ENCODE results near the gene HTD2. TPM values are rescaled to one million over a fixed set of nuclear protein-coding genes. Genes with fewer than 3 reads are reported as not detected.
"Not testable (repeated sequence)": the region's sequence is repeated elsewhere in the genome, so short reads cannot be mapped to it uniquely, and the experiment has no call there.

The HTD2 gene
- total RNA-seq, 2 experiments from 2014 or later, result 11.5 to 12.3 TPM

- CTCF ChIA-PET, POLR2A ChIA-PET: not testable (repeated sequence)
Measured at GRCh38 chr3:58290446-58290845, 15.9 kb upstream of the HTD2 start.

DNA sequence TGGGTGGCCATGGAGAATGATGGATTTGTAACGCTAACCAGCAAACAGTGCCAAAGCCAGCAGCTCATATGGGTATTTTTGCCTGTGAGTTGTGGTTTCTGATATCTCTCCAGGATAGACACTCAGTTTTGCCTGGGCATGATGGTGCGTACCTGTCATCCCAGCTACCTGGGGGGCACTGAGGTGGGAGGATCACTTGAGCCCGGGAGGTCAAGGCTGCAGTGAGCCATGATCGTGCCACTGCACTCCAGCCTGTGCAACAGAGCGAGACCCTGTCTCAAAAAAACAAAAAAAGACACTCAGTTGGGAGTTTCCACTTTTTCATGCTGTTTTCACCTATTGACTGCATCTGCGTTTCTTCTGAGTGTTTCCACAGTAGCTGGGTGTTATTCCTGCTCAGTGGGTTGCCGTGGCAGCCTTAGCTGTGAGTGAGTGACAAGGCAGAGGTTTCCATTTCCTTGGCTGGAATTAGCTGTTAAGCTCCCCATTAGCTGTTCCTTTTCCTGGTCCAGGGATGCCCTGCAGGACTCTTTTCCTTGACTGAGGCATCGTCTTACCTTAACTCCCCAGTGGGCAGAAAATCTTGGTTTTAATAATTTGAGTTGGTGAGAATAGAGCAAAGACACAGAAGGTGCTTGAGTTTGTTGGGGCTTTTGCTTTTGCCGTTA is 14.5 kb upstream of the HTD2 start:
- POLR2A ChIA-PET, result interaction anchor here (1.4 kb wide), 1 partner anchor 15 kb away, joined by 5 read pairs; the partner anchor contains the start of genes HTD2 and RPP14
- CTCF ChIA-PET, result interaction anchor here (1.3 kb wide), 1 partner anchor 8 kb away, joined by 4 read pairs; no protein-coding TSS in a partner anchor

- CTCF ChIA-PET, result no interaction called here
- POLR2A ChIA-PET, result interaction anchor here (1.4 kb wide), 1 partner anchor 14 kb away, joined by 5 read pairs; the partner anchor contains the start of genes HTD2 and RPP14
Measured at GRCh38 chr3:58292866-58293265, 13.5 kb upstream of the HTD2 start.

- ChIA-PET POLR2A (no interaction called here), CTCF (no interaction called here)
Measured at GRCh38 chr3:58293516-58293915, 12.8 kb upstream of the HTD2 start.

DNA sequence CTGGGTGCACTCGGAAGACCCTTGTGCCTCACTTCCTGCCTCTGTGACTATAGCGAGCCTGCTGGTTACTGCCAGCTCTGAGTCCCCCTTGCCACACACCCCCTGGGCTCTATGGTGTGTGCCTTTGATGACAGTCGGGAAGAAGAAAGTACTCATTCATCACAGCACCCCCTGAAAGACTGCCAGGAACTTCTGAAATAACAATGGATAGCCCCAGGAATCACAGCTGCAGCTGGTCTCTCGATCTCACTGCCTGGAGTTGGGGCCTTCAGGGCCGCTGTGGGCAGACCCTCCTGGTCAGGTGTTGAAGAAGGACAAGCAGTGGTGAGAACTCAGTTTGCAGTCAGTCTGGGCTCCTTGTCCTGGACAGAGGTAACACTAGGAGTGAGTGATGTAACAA is 10.1 kb upstream of the HTD2 start:
- POLR2A ChIA-PET, result no interaction called here
- CTCF ChIA-PET, result no interaction called here

- POLR2A ChIA-PET, result no interaction called here
- CTCF ChIA-PET, result no interaction called here
Measured at GRCh38 chr3:58296843-58297242, 9.5 kb upstream of the HTD2 start.

- CTCF ChIA-PET, result interaction anchor here (0.8 kb wide), 1 partner anchor 9 kb away, joined by 6 read pairs; no protein-coding TSS in a partner anchor
Measured at GRCh38 chr3:58298190-58298589, 8.1 kb upstream of the HTD2 start.

GRCh38 chr3:58299075-58299474 is 7.2 kb upstream of the HTD2 start:
- CTCF ChIA-PET, result interaction anchor here (0.7 to 1.8 kb wide), 2 partner anchors 23 to 121 kb away, joined by 3 to 7 read pairs; no protein-coding TSS in a partner anchor

More at GRCh38 chr3:58298190-58298589, 8.1 kb upstream of the HTD2 start:
- POLR2A ChIA-PET, result interaction anchor here (0.5 kb wide), 1 partner anchor 56 kb away, joined by 3 read pairs; no protein-coding TSS in a partner anchor

GRCh38 chr3:58299839-58300516 is 6.3 kb upstream of the HTD2 start:
- ChIA-PET CTCF (interaction anchor here (0.7 to 1.8 kb wide), 7 partner anchors 8 to 231 kb away, joined by 3 to 10 read pairs (median 4); partner anchors contain the start of gene ABHD6), POLR2A (no interaction called here)

More at GRCh38 chr3:58299075-58299474, 7.2 kb upstream of the HTD2 start:
- POLR2A ChIA-PET, result no interaction called here

DNA sequence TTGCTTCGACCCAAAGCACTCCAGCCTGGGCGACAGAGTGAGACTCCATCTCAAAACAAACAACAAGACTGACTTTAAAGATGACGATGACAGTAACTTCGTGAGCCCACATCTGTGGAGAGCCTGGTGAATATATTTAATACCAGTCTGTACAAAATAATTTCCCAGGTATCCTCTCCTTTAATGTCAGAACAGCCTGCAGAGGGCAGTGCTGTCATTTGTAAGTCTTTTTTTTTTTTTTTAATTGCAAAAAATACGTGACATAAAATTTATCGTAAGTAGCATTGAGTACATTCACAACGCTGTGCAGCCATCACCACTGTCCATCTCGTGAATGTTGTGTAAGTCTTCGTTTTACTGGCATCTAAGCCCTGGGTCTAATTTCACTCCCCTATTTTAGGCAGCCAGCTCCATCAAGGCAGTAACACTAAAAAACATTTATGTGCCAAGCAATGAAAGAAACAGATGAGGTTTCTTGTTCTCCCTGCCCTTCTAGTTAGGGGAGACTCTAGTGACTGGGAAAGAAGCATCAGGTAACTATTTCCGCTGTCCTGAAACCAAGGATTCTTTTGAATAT is 1.4 kb downstream of the HTD2 start:
- ChIA-PET POLR2A (interaction anchor here (1.2 to 2.2 kb wide), 3 partner anchors 68 to 184 kb away, joined by 5 to 12 read pairs (median 8); partner anchors contain the start of genes KCTD6 and PDHB), CTCF (interaction anchor here (0.6 to 4.5 kb wide), 18 partner anchors 9 to 324 kb away, joined by 3 to 26 read pairs (median 4); partner anchors contain the start of genes ABHD6, KCTD6 and PXK)

DNA sequence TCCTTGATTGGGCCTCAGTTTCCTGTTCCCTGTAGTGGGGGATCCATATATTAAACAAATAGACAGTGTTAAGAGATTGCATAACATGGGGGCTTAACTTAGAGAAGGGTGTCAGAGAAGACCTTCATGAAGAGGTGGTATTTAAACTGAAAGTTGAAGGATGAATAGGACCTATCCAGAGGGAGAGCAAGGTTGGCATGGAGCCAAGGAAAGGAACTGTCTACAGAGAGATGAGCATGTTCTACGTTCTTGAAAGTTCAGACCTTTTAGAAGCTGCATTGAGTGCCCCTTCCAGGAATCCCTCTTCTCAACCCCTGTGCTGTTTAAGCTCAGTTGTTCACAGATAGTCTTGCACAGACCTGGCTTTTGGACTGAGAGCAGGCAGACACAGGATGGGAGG is 2.4 kb downstream of the HTD2 start:
- ChIA-PET CTCF (interaction anchor here (1.0 to 4.5 kb wide), 5 partner anchors 12 to 184 kb away, joined by 3 to 19 read pairs (median 3); partner anchors contain the start of gene KCTD6), POLR2A (interaction anchor here (1.2 kb wide), 1 partner anchor 69 kb away, joined by 5 read pairs; no protein-coding TSS in a partner anchor)

DNA sequence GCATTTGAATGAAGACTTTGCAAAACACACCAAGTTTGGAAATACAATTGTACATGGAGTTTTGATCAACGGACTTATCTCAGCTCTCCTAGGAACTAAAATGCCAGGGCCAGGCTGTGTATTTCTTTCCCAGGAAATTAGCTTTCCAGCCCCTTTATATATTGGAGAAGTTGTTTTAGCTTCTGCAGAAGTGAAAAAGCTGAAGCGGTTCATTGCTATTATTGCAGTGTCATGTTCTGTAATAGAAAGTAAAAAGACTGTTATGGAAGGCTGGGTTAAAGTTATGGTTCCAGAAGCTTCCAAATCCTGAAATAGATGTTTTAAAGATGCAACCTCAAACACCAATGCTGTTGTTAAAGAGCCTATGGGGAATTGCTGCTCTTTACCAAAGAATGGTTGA is 11.5 kb downstream of the HTD2 start:
- CTCF ChIA-PET, result interaction anchor here (1.5 kb wide), 1 partner anchor 11 kb away, joined by 5 read pairs; the partner anchor contains the start of genes HTD2 and RPP14
- POLR2A ChIA-PET, result no interaction called here

GRCh38 chr3:58321791-58322190 is 15.5 kb downstream of the HTD2 start:
- POLR2A ChIA-PET, result no interaction called here
- CTCF ChIA-PET, result interaction anchor here (0.6 to 3.4 kb wide), 3 partner anchors 9 to 71 kb away, joined by 3 to 22 read pairs (median 3); partner anchors contain the start of genes HTD2 and RPP14

DNA sequence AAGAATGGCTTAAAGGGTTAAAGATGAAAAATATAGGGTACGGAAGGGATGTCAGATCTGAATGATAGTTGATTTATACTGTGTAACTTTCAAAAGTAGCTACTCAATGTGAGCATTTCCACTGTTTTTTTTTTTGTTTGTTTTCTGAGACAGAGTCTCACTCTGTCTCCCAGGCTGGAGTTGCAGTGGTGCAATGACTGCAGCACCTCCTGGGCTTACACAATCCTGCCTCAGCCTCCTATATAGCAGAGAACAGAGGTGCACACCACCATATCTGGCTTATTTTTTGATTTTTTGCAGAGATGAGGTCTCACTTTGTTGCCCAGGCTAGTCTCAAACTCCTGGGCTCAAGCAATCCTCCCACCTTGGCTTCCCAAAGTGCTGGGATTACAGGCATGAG is 16.5 kb downstream of the HTD2 start:
- CTCF ChIA-PET, result interaction anchor here (0.6 to 3.4 kb wide), 3 partner anchors 10 to 23 kb away, joined by 3 to 22 read pairs (median 3); partner anchors contain the start of genes HTD2 and RPP14
- POLR2A ChIA-PET, result no interaction called here

GRCh38 chr3:58323529-58324390 is 17.4 kb downstream of the HTD2 start:
- POLR2A ChIA-PET, result interaction anchor here (0.6 to 1.3 kb wide), 3 partner anchors 10 to 18 kb away, joined by 3 to 4 read pairs (median 3); partner anchors contain the start of genes HTD2 and RPP14
- CTCF ChIA-PET, result interaction anchor here (1.3 to 2.1 kb wide), 3 partner anchors 10 to 114 kb away, joined by 3 to 7 read pairs (median 6); partner anchors contain the start of genes HTD2, PXK and RPP14

DNA sequence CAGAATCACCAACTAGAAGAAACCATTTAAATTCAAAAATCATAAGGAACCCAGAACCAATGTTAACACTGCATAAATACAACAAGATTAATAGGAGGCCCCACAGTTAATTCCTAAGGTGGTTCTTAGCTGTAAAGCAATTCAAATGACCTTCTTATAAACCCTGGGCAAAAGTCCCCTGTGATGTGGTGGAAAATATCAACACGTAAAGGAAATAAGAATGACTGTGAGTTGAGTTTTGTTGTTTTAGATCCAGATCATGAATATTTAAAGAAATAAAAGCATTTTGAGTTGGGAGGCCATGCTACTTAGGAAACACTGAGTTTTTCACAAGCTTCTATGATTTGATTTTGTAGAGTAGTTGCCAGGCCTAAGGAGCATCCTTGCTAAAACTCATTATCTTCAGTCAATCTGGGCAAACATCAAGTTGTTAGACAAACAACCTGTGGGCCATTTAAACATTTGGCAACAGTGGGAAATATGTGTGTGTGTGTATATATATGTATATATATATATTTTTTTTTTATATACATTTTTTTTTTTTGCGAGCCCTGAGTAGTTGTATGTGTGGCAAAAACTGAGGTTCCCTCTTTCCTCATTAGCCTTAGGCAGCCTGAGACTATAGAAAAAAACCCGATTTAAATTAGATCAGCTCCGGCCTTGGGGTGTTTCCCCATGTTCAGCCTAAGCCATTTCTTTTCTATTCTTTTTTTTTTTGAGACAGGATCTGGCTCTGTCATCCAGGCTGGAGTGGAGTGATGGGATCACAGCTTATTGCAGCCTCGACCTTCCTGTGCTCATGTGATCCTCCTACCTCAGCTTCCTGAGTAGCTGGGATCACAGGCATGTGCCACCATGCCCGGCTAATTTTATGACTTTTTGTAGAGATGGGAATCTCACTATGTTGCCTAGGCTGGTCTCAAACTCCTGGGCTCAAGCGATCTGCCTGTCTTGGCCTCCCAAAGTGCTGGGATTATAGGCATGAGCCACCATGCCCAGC is 18.4 kb downstream of the HTD2 start:
- CTCF ChIA-PET, result interaction anchor here (0.9 to 2.1 kb wide), 5 partner anchors 9 to 113 kb away, joined by 3 to 7 read pairs (median 3); partner anchors contain the start of genes HTD2, PXK and RPP14
- POLR2A ChIA-PET, result interaction anchor here (0.6 to 1.3 kb wide), 4 partner anchors 9 to 29 kb away, joined by 3 to 4 read pairs (median 3); partner anchors contain the start of genes HTD2 and RPP14

- CTCF ChIA-PET, result interaction anchor here (0.9 to 2.1 kb wide), 4 partner anchors 8 to 21 kb away, joined by 3 to 7 read pairs (median 4); partner anchors contain the start of genes HTD2, PXK and RPP14
- POLR2A ChIA-PET, result interaction anchor here (1.3 kb wide), 1 partner anchor 10 kb away, joined by 3 read pairs; no protein-coding TSS in a partner anchor
Measured at GRCh38 chr3:58325525-58325992, 19.2 kb downstream of the HTD2 start.

Measured in activated CD8-positive, alpha-beta memory T cell treated with anti-CD3 and anti-CD28 coated beads for 36 hours (primary cell).